Tibial nerve (tissue), 4 donors: ENCODE measurements around the gene CPNE9.

ENCODE experiments used
- CTCF ChIP-seq, 5 experiments: fragments of 200-600 bp in 3 of 5; fragments of 450-650 bp in 2 of 5; sonication (generic) in 3 of 5; IDR thresholded peaks; one replicate each; pipeline ENCODE4 v1.5.1; 2016 to 2019; ENCODE audit warnings: antibody characterized with exemption in 5 of 5, mild to moderate bottlenecking in 3 of 5, moderate library complexity in 2 of 5
- EP300 ChIP-seq, 2 donors: sonication (generic); formaldehyde crosslinking; IDR thresholded peaks; one replicate each; pipeline ENCODE4 v1.6.1; 2017; ENCODE audit warnings: antibody characterized with exemption in 2 of 2, mild to moderate bottlenecking in 1 of 2
- POLR2A ChIP-seq, 2 donors: fragments of 450-650 bp; IDR thresholded peaks; one replicate each; pipeline ENCODE4 v1.6.1; 2017; ENCODE audit warnings: antibody characterized with exemption in 2 of 2, mild to moderate bottlenecking in 2 of 2, moderate library complexity in 2 of 2

GRCh38 chr3:9776896-9777693, 73.5 kb downstream of the CPNE9 start:
- TF ChIP-seq CTCF (IDR thresholded peaks at IDR 0.05) = no peak
- TF ChIP-seq POLR2A (IDR thresholded peaks at IDR 0.05) = no peak
- no peak for TF ChIP-seq EP300 (IDR thresholded peaks at IDR 0.05)
